ENCODE measurements around the gene FHOD3.

The FHOD3 gene

GRCh38 chr18:36492604-36493329 lies 195.3 kb downstream of the FHOD3 start:
- no peak for DNase-seq

GRCh38 chr18:36493349-36494159 lies 196.0 kb downstream of the FHOD3 start:
- no peak for DNase-seq

GRCh38 chr18:36494160-36494437 lies 196.6 kb downstream of the FHOD3 start:
- DNase-seq: no peak

GRCh38 chr18:36496022-36496421 lies 198.5 kb downstream of the FHOD3 start:
- no peak for DNase-seq

- no peak for DNase-seq
Observed at GRCh38 chr18:36499938-36500337, 202.4 kb downstream of the FHOD3 start.

GRCh38 chr18:36501100-36501499 lies 203.6 kb downstream of the FHOD3 start:
- no peak for DNase-seq

- DNase-seq: no peak
Observed at GRCh38 chr18:36503477-36503876, 206.0 kb downstream of the FHOD3 start.

GRCh38 chr18:36504928-36505327 lies 207.4 kb downstream of the FHOD3 start:
- DNase-seq: no peak

- DNase-seq: no peak
Observed at GRCh38 chr18:36505665-36506064, 208.2 kb downstream of the FHOD3 start.

- no peak for DNase-seq
Observed at GRCh38 chr18:36509646-36510197, 212.2 kb downstream of the FHOD3 start.

GRCh38 chr18:36511791-36512352 lies 214.4 kb downstream of the FHOD3 start:
- DNase-seq: no peak

GRCh38 chr18:36513556-36513955 lies 216.0 kb downstream of the FHOD3 start:
- DNase-seq: no peak

- no peak for DNase-seq
Observed at GRCh38 chr18:36514778-36515177, 217.3 kb downstream of the FHOD3 start.

- DNase-seq: no peak
Observed at GRCh38 chr18:36516258-36516657, 218.7 kb downstream of the FHOD3 start.

GRCh38 chr18:36516726-36517125 lies 219.2 kb downstream of the FHOD3 start:
- DNase-seq: no peak

- no peak for DNase-seq
Observed at GRCh38 chr18:36518839-36519238, 221.3 kb downstream of the FHOD3 start.

- no peak for DNase-seq
Observed at GRCh38 chr18:36519358-36519757, 221.8 kb downstream of the FHOD3 start.

- no peak for DNase-seq
Observed at GRCh38 chr18:36522509-36522908, 225.0 kb downstream of the FHOD3 start.

- DNase-seq: no peak
Observed at GRCh38 chr18:36525913-36526312, 228.4 kb downstream of the FHOD3 start.

- DNase-seq: no peak
Observed at GRCh38 chr18:36526611-36527010, 229.1 kb downstream of the FHOD3 start.

GRCh38 chr18:36527051-36527450 lies 229.5 kb downstream of the FHOD3 start:
- no peak for DNase-seq

GRCh38 chr18:36527740-36528455 lies 230.4 kb downstream of the FHOD3 start:
- no peak for DNase-seq

- no peak for DNase-seq
Observed at GRCh38 chr18:36529747-36530146, 232.2 kb downstream of the FHOD3 start.
